RPMI7951 (cell line): Measurements from ENCODE around the gene SLC44A1. TPM values are rescaled to one million over a fixed set of nuclear protein-coding genes. Genes with fewer than 3 reads are reported as not detected.

Experiments
- DNase-seq: peaks from one replicate; pipeline ENCODE4 v3.0.0-alpha.2; 2012; ENCODE audit warnings: low read depth
- total RNA-seq: library from RNA; depleted of rRNA; stranded (reverse); fragments of >200 nt; shearing (Covaris generic); gene quantifications from 2 replicates; pipeline ENCODE4 v1.2.3, GENCODE V29; 2014; rRNA removed

The SLC44A1 gene
- total RNA-seq, result 49.6 and 50.3 TPM in 2 replicates

- peak; percentile 98 for DNase-seq
Observed at GRCh38 chr9:105244003-105244733, at the start of gene SLC44A1. TSS of gene SLC44A1 (plus strand) at chr9:105244651. CDS start at chr9:105244869, 218 bp downstream.

- no peak for DNase-seq
Observed at GRCh38 chr9:105195259-105195658, 49.2 kb upstream of the SLC44A1 start.

GRCh38 chr9:105198023-105198422, 46.4 kb upstream of the SLC44A1 start:
- DNase-seq, result no peak

- DNase-seq, result no peak
Observed at GRCh38 chr9:105198865-105199264, 45.6 kb upstream of the SLC44A1 start.

- no peak for DNase-seq
Observed at GRCh38 chr9:105204416-105204815, 40.0 kb upstream of the SLC44A1 start.

- peak; percentile 65 for DNase-seq
Observed at GRCh38 chr9:105205787-105206495, 38.5 kb upstream of the SLC44A1 start.

GRCh38 chr9:105206496-105206820, 38.0 kb upstream of the SLC44A1 start:
- no peak for DNase-seq

- DNase-seq, result no peak
Observed at GRCh38 chr9:105206821-105207699, 37.4 kb upstream of the SLC44A1 start.

- peak; percentile 7 for DNase-seq
Observed at GRCh38 chr9:105216440-105217178, 27.8 kb upstream of the SLC44A1 start.

GRCh38 chr9:105218673-105219072, 25.8 kb upstream of the SLC44A1 start:
- no peak for DNase-seq

GRCh38 chr9:105219291-105219805, 25.1 kb upstream of the SLC44A1 start:
- no peak for DNase-seq

- no peak for DNase-seq
Observed at GRCh38 chr9:105220451-105220850, 24.0 kb upstream of the SLC44A1 start.

GRCh38 chr9:105223544-105224140, 20.8 kb upstream of the SLC44A1 start:
- DNase-seq, result no peak

GRCh38 chr9:105226055-105226454, 18.4 kb upstream of the SLC44A1 start:
- no peak for DNase-seq

- DNase-seq, result peak; percentile 26
Observed at GRCh38 chr9:105232207-105232606, 12.2 kb upstream of the SLC44A1 start.

- peak; percentile 50 for DNase-seq
Observed at GRCh38 chr9:105233873-105234272, 10.6 kb upstream of the SLC44A1 start.

GRCh38 chr9:105236261-105236660, 8.2 kb upstream of the SLC44A1 start:
- DNase-seq, result no peak

GRCh38 chr9:105237246-105237645, 7.2 kb upstream of the SLC44A1 start:
- no peak for DNase-seq

GRCh38 chr9:105238302-105238701, 6.1 kb upstream of the SLC44A1 start:
- DNase-seq, result no peak

GRCh38 chr9:105241356-105242043, 3.0 kb upstream of the SLC44A1 start:
- no peak for DNase-seq
